Fibroblast of lung (primary cell): Measurements from ENCODE around the gene DBH. TPM values are rescaled to one million over a fixed set of nuclear protein-coding genes. Genes with fewer than 3 reads are reported as not detected.

Source experiments
- DNase-seq, 2 donors: peaks; one replicate each; pipeline versions ENCODE4 v3.0.0 to v3.0.0-alpha.2; 2010; ENCODE audit warnings: low read depth in 2 of 2
- H2AFZ ChIP-seq: 2 replicates; pipeline ENCODE4 v1.5.1; 2012; ENCODE audit warnings: low read length, control low read depth, inconsistent platforms
- H3K27ac ChIP-seq: 2 replicates; pipeline ENCODE4 v1.5.1; 2011; ENCODE audit warnings: low read length, control low read depth; ENCODE audit not compliant: insufficient read depth
- H3K27me3 ChIP-seq: 2 replicates; pipeline ENCODE4 v1.5.1; 2011; ENCODE audit warnings: mild to moderate bottlenecking, low read length; ENCODE audit not compliant: control insufficient read depth, insufficient read depth
- H3K36me3 ChIP-seq: 2 replicates; pipeline ENCODE4 v1.5.1; 2011; ENCODE audit warnings: low read length; ENCODE audit not compliant: control insufficient read depth, insufficient read depth
- H3K4me1 ChIP-seq: 2 replicates; pipeline ENCODE4 v1.5.1; 2011; ENCODE audit warnings: low read length; ENCODE audit not compliant: control insufficient read depth, insufficient read depth; ENCODE audit errors: extremely low read depth
- H3K4me2 ChIP-seq: 2 replicates; pipeline ENCODE4 v1.5.1; 2011; ENCODE audit warnings: low read length, control low read depth; ENCODE audit not compliant: insufficient read depth; ENCODE audit errors: extremely low read depth
- H3K4me3 ChIP-seq, 4 experiments: fragments of 200-600 bp in 1 of 4; sonication (generic) in 1 of 4; replicated peaks in 1 of 4; 2 replicates each; pipeline ENCODE4 v1.5.1; 2011 to 2016; ENCODE audit warnings: low read length in 4 of 4, low read depth in 3 of 4, mild to moderate bottlenecking in 3 of 4, control low read depth in 2 of 4, inconsistent platforms in 1 of 4, mixed read lengths in 1 of 4; ENCODE audit not compliant: insufficient read depth in 1 of 4; ENCODE audit errors: control extremely low read depth in 1 of 4
- H3K79me2 ChIP-seq: 2 replicates; pipeline ENCODE4 v1.5.1; 2012; ENCODE audit warnings: mild to moderate bottlenecking, low read length, inconsistent platforms; ENCODE audit not compliant: control insufficient read depth, insufficient read depth
- H3K9ac ChIP-seq: 2 replicates; pipeline ENCODE4 v1.5.1; 2011; ENCODE audit warnings: mild to moderate bottlenecking, low read length, control low read depth; ENCODE audit not compliant: insufficient read depth
- H3K9me3 ChIP-seq: 2 replicates; pipeline ENCODE4 v1.5.1; 2012; ENCODE audit warnings: low read depth, low read length; ENCODE audit not compliant: control insufficient read depth, insufficient read depth
- H4K20me1 ChIP-seq: 2 replicates; pipeline ENCODE4 v1.5.1; 2011; ENCODE audit warnings: low read length; ENCODE audit not compliant: control insufficient read depth, insufficient read depth; ENCODE audit errors: extremely low read depth
- CTCF ChIP-seq, 2 donors: IDR thresholded peaks in 1 of 2; conservative IDR thresholded peaks in 1 of 2; 1 replicate in 1 of 2; 2 replicates in 1 of 2; pipeline ENCODE4 v1.5.1; 2011 to 2012; ENCODE audit warnings: low read length in 2 of 2, control low read depth in 1 of 2, inconsistent platforms in 1 of 2, low read depth in 1 of 2, mild to moderate bottlenecking in 1 of 2
- EZH2 ChIP-seq: IDR thresholded peaks from 2 replicates; pipeline ENCODE4 v1.5.1; 2012; ENCODE audit warnings: low read length, control low read depth, mild to moderate bottlenecking; ENCODE audit errors: missing control alignments
- polyA plus RNA-seq, 2 donors: library from polyadenylated mRNA; depleted of rRNA in 1 of 2; stranded (reverse) in 1 of 2; unstranded in 1 of 2; fragments of >200 nt; gene quantifications; 2 replicates each; pipeline ENCODE4 v1.2.1, GENCODE V29; 2011 to 2012; ENCODE audit warnings: missing spikeins in 1 of 2
- total RNA-seq: library from RNA; depleted of rRNA; stranded (reverse); fragments of >200 nt; gene quantifications from 2 replicates; pipeline ENCODE4 v1.2.1, GENCODE V29; 2014

Gene DBH
- total and polyA plus RNA-seq, 2 donors (not counting 1 experiment from before 2014, with no cell fraction given) = not detected

GRCh38 chr9:133684121-133684935, 48.2 kb downstream of the DBH start:
- Histone ChIP-seq H3K27ac (no peak overlapping the region), H3K4me1 (peaks cover 6% of the 10 kb centered on the region), H3K9ac (peak overlapping the region; percentile 23), H3K36me3 (no peaks in the 10 kb centered on the region), H2AFZ (no peak overlapping the region), H3K9me3 (no peaks in the 10 kb centered on the region), H3K4me3 (no peak overlapping the region), H3K4me2 (no peak overlapping the region), H3K27me3 (no peaks in the 10 kb centered on the region), H3K79me2 (no peaks in the 10 kb centered on the region), H4K20me1 (no peaks in the 10 kb centered on the region)
- no peak for DNase-seq
- TF ChIP-seq CTCF (conservative IDR thresholded peaks at IDR 0.05 in 1 of 2, IDR thresholded peaks at IDR 0.05 in 1 of 2; ENCODE audit: low read depth in 1 of 2, low read length in 2 of 2) (no peak), EZH2 (no peak)

DNA sequence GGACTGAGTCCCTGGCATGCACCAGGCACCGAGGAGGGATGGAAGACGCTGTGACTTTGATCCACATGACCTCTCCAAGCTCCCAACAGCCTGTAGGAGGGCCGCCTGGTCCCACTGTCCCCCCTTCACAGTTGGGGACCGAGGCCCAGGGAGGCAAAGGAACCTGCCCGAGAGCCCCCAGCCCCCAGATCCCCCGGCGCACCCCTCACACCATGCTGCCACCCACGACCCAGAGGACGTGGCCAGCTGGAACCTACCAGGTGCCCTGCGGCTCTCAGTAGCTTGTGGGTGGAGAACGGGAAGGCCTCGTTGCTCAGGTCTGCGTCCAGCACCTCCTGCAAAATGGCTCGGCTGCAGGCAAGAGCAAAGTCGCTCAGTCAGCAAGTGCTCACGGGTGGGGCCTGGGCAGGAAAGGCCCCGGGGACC, 48.8 kb downstream of the DBH start:
- Histone ChIP-seq H3K27ac (no peak overlapping the region), H3K9ac (no peak overlapping the region), H2AFZ (no peak overlapping the region), H4K20me1 (no peaks in the 10 kb centered on the region), H3K27me3 (no peaks in the 10 kb centered on the region), H3K9me3 (no peaks in the 10 kb centered on the region), H3K36me3 (no peaks in the 10 kb centered on the region), H3K79me2 (no peaks in the 10 kb centered on the region), H3K4me2 (no peak overlapping the region), H3K4me3 (no peak overlapping the region), H3K4me1 (peaks cover 6% of the 10 kb centered on the region)
- TF ChIP-seq EZH2 (no peak), CTCF (conservative IDR thresholded peaks at IDR 0.05 in 1 of 2, IDR thresholded peaks at IDR 0.05 in 1 of 2; ENCODE audit: low read depth in 1 of 2, low read length in 2 of 2) (no peak)
- DNase-seq = no peak

DNA sequence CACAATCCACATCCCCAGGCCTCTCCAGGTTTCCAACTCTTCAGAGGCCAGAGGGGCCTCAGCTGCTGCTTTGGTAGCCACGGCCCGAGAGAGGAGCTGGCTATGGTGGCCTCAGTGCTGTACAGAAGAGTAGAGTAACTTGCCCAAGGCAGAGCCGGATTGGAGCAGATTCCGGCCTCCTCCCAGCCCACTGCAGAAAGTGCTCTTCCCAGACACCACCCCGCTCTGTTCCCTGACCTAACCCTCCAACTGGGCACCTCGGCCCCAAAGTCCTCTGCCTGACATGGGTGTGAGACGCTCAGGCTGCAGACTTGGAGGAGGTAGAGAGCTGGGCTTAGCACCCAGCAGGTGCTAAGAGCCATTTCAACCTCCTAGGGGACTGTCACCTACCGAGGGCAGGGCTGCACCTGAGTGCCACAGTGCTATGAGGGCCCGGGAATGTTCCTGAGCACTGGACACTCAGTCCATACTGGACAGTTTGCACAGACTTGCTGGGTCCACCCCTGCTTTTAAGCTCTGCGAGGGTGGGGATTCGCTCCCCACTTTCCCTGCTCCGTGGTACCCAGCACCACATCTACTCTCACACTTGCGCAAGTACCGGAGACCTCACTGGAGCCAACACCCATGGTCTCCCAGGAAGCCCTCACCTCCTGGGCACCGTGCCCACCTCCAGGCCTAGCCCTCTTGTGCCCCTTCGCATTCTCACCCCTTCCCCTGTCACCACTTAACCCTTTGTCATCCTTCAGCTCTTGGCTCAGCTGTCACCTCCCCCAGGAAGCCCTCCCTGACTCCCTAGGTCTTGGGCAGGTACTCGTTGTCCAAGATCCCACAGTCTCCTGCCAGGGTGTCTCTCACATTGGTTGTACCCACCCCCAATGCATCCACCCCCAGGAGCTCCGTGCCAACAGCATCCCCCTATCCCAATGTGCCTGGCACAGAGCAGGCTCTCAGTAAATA, 49.8 kb downstream of the DBH start:
- no peak overlapping the region for H3K9ac ChIP-seq
- no peaks in the 10 kb centered on the region for H3K79me2 ChIP-seq
- peaks cover 6% of the 10 kb centered on the region for H3K4me1 ChIP-seq
- no peak for DNase-seq
- H4K20me1 ChIP-seq = no peaks in the 10 kb centered on the region
- no peak for TF ChIP-seq CTCF (conservative IDR thresholded peaks at IDR 0.05 in 1 of 2, IDR thresholded peaks at IDR 0.05 in 1 of 2; ENCODE audit: low read depth in 1 of 2, low read length in 2 of 2)
- TF ChIP-seq EZH2 = no peak
- H3K9me3 ChIP-seq = no peaks in the 10 kb centered on the region
- H3K36me3 ChIP-seq = no peaks in the 10 kb centered on the region
- H3K27ac ChIP-seq = no peak overlapping the region
- no peak overlapping the region for H3K4me3 ChIP-seq
- no peak overlapping the region for H3K4me2 ChIP-seq
- H3K27me3 ChIP-seq = no peaks in the 10 kb centered on the region
- no peak overlapping the region for H2AFZ ChIP-seq
